ENCODE data around the gene LIPA. TPM values are rescaled to one million over a fixed set of nuclear protein-coding genes. Genes with fewer than 3 reads are reported as not detected.
A peak's percentile ranks its signal among the peaks of the same experiment; 100 is the strongest.

LIPA gene
- total and polyA plus RNA-seq, 2 donors = 49.1 to 63.0 TPM

GRCh38 chr10:89280508-89280907 lies 28.9 kb upstream of the LIPA start:
- 78% methylated on average over 3 of the region's 3 CpGs for WGBS
- Histone ChIP-seq H3K4me3 (ENCODE audit: low read depth, low read length) (no peak overlapping the region), H3K36me3 (ENCODE audit: insufficient read depth) (no peaks in the 10 kb centered on the region), H3K4me1 (ENCODE audit: insufficient read depth) (no peaks in the 10 kb centered on the region), H3K27ac (ENCODE audit: low read depth) (no peak overlapping the region)
- DNase-seq (ENCODE audit: extremely low spot score) = no peak

GRCh38 chr10:89279421-89279869 lies 27.9 kb upstream of the LIPA start:
- WGBS = 51% methylated on average over 1 of the region's 1 CpG
- H3K27ac ChIP-seq (ENCODE audit: low read depth) = no peak overlapping the region
- H3K4me3 ChIP-seq (ENCODE audit: low read depth, low read length) = no peak overlapping the region
- H3K36me3 ChIP-seq (ENCODE audit: insufficient read depth) = no peaks in the 10 kb centered on the region
- H3K4me1 ChIP-seq (ENCODE audit: insufficient read depth) = peaks cover 1% of the 10 kb centered on the region
- DNase-seq (ENCODE audit: extremely low spot score) = no peak

- Histone ChIP-seq H3K4me3 (ENCODE audit: low read depth, low read length) (no peak overlapping the region), H3K4me1 (ENCODE audit: insufficient read depth) (peaks cover 1% of the 10 kb centered on the region), H3K36me3 (ENCODE audit: insufficient read depth) (no peaks in the 10 kb centered on the region), H3K27ac (ENCODE audit: low read depth) (peak overlapping the region; percentile 52)
- no peak for DNase-seq (ENCODE audit: extremely low spot score)
Measured at GRCh38 chr10:89278900-89279392, 27.4 kb upstream of the LIPA start.

GRCh38 chr10:89278034-89278535 lies 26.5 kb upstream of the LIPA start:
- H3K27ac ChIP-seq (ENCODE audit: low read depth) = peak overlapping the region; percentile 89
- H3K36me3 ChIP-seq (ENCODE audit: insufficient read depth) = no peaks in the 10 kb centered on the region
- peak; percentile 80 for DNase-seq (ENCODE audit: extremely low spot score)
- WGBS = 12% methylated on average over 1 of the region's 1 CpG
- no peak overlapping the region for H3K4me3 ChIP-seq (ENCODE audit: low read depth, low read length)
- peaks cover 1% of the 10 kb centered on the region for H3K4me1 ChIP-seq (ENCODE audit: insufficient read depth)

GRCh38 chr10:89275383-89275782 lies 23.8 kb upstream of the LIPA start:
- no peak for DNase-seq (ENCODE audit: extremely low spot score)
- no peaks in the 10 kb centered on the region for H3K36me3 ChIP-seq (ENCODE audit: insufficient read depth)
- H3K4me1 ChIP-seq (ENCODE audit: insufficient read depth) = peaks cover 1% of the 10 kb centered on the region
- 68% methylated on average over 6 of the region's 6 CpGs for WGBS
- H3K27ac ChIP-seq (ENCODE audit: low read depth) = no peak overlapping the region
- H3K4me3 ChIP-seq (ENCODE audit: low read depth, low read length) = no peak overlapping the region

- H3K27ac ChIP-seq (ENCODE audit: low read depth) = no peak overlapping the region
Measured at GRCh38 chr10:89274928-89275327, 23.4 kb upstream of the LIPA start.

GRCh38 chr10:89273680-89274079 lies 22.1 kb upstream of the LIPA start:
- Histone ChIP-seq H3K27ac (ENCODE audit: low read depth) (no peak overlapping the region), H3K4me3 (ENCODE audit: low read depth, low read length) (no peak overlapping the region), H3K4me1 (ENCODE audit: insufficient read depth) (peaks cover 1% of the 10 kb centered on the region), H3K36me3 (ENCODE audit: insufficient read depth) (no peaks in the 10 kb centered on the region)
- DNase-seq (ENCODE audit: extremely low spot score) = no peak
- WGBS = 92% methylated on average over 2 of the region's 2 CpGs

More at GRCh38 chr10:89274928-89275327, 23.4 kb upstream of the LIPA start:
- 11% methylated on average over 3 of the region's 3 CpGs for WGBS
- DNase-seq (ENCODE audit: extremely low spot score) = no peak
- Histone ChIP-seq H3K4me1 (ENCODE audit: insufficient read depth) (peaks cover 1% of the 10 kb centered on the region), H3K4me3 (ENCODE audit: low read depth, low read length) (no peak overlapping the region), H3K36me3 (ENCODE audit: insufficient read depth) (no peaks in the 10 kb centered on the region)

GRCh38 chr10:89271532-89271931 lies 20.0 kb upstream of the LIPA start:
- Histone ChIP-seq H3K4me3 (ENCODE audit: low read depth, low read length) (no peak overlapping the region), H3K27ac (ENCODE audit: low read depth) (no peak overlapping the region), H3K36me3 (ENCODE audit: insufficient read depth) (no peaks in the 10 kb centered on the region), H3K4me1 (ENCODE audit: insufficient read depth) (peaks cover 1% of the 10 kb centered on the region)
- WGBS = 93% methylated on average over 2 of the region's 2 CpGs
- no peak for DNase-seq (ENCODE audit: extremely low spot score)

- no peaks in the 10 kb centered on the region for H3K36me3 ChIP-seq (ENCODE audit: insufficient read depth)
- no peak for DNase-seq (ENCODE audit: extremely low spot score)
- no peak overlapping the region for H3K4me3 ChIP-seq (ENCODE audit: low read depth, low read length)
- H3K4me1 ChIP-seq (ENCODE audit: insufficient read depth) = peaks cover 1% of the 10 kb centered on the region
- H3K27ac ChIP-seq (ENCODE audit: low read depth) = no peak overlapping the region
Measured at GRCh38 chr10:89270153-89270483, 18.5 kb upstream of the LIPA start.

GRCh38 chr10:89269433-89270152 lies 18.0 kb upstream of the LIPA start:
- Histone ChIP-seq H3K4me3 (ENCODE audit: low read depth, low read length) (no peak overlapping the region), H3K36me3 (ENCODE audit: insufficient read depth) (no peaks in the 10 kb centered on the region), H3K27ac (ENCODE audit: low read depth) (no peak overlapping the region), H3K4me1 (ENCODE audit: insufficient read depth) (no peaks in the 10 kb centered on the region)
- no peak for DNase-seq (ENCODE audit: extremely low spot score)
- WGBS = 93% methylated on average over 3 of the region's 3 CpGs

GRCh38 chr10:89266721-89267453 lies 15.3 kb upstream of the LIPA start:
- H3K36me3 ChIP-seq (ENCODE audit: insufficient read depth) = no peaks in the 10 kb centered on the region
- no peak overlapping the region for H3K4me3 ChIP-seq (ENCODE audit: low read depth, low read length)
- 36% methylated on average over 1 of the region's 1 CpG for WGBS
- no peak overlapping the region for H3K27ac ChIP-seq (ENCODE audit: low read depth)
- H3K4me1 ChIP-seq (ENCODE audit: insufficient read depth) = no peaks in the 10 kb centered on the region
- no peak for DNase-seq (ENCODE audit: extremely low spot score)

- Histone ChIP-seq H3K4me3 (ENCODE audit: low read depth, low read length) (no peak overlapping the region), H3K36me3 (ENCODE audit: insufficient read depth) (no peaks in the 10 kb centered on the region), H3K4me1 (ENCODE audit: insufficient read depth) (no peaks in the 10 kb centered on the region), H3K27ac (ENCODE audit: low read depth) (no peak overlapping the region)
- WGBS = 96% methylated on average over 1 of the region's 1 CpG
- no peak for DNase-seq (ENCODE audit: extremely low spot score)
Measured at GRCh38 chr10:89263531-89263930, 12.0 kb upstream of the LIPA start.

- H3K36me3 ChIP-seq (ENCODE audit: insufficient read depth) = no peaks in the 10 kb centered on the region
- H3K27ac ChIP-seq (ENCODE audit: low read depth) = no peak overlapping the region
- no peak overlapping the region for H3K4me3 ChIP-seq (ENCODE audit: low read depth, low read length)
- WGBS = 95% methylated on average over 1 of the region's 1 CpG
- DNase-seq (ENCODE audit: extremely low spot score) = no peak
- H3K4me1 ChIP-seq (ENCODE audit: insufficient read depth) = no peaks in the 10 kb centered on the region
Measured at GRCh38 chr10:89263091-89263490, 11.5 kb upstream of the LIPA start.
